ENCODE data around the gene CNPY1. TPM values are rescaled to one million over a fixed set of nuclear protein-coding genes. Genes with fewer than 3 reads are reported as not detected.

CNPY1 gene
- total RNA-seq, 1 donor from 2014 or later, result not detected

GRCh38 chr7:155513543-155514285 lies 32.6 kb downstream of the CNPY1 start:
- Mint-ChIP-seq H3K27ac (no peak overlapping the region), H3K27me3 (peaks cover 96% of the 10 kb centered on the region), H3K9me3 (no peaks in the 10 kb centered on the region), H3K36me3 (no peaks in the 10 kb centered on the region), H3K4me1 (ENCODE audit: unreplicated experiment) (peaks cover 4% of the 10 kb centered on the region), H3K4me3 (no peak overlapping the region)
- DNase-seq (ENCODE audit: extremely low spot score, unreplicated experiment), result no peak
- TF ChIP-seq CTCF (conservative IDR thresholded peaks at IDR 0.05), result no peak

GRCh38 chr7:155512246-155512887 lies 34.0 kb downstream of the CNPY1 start:
- no peak for TF ChIP-seq CTCF (conservative IDR thresholded peaks at IDR 0.05)
- Mint-ChIP-seq H3K9me3 (no peaks in the 10 kb centered on the region), H3K27ac (no peak overlapping the region), H3K4me3 (no peak overlapping the region), H3K36me3 (no peaks in the 10 kb centered on the region), H3K27me3 (peaks cover 96% of the 10 kb centered on the region), H3K4me1 (ENCODE audit: unreplicated experiment) (peaks cover 4% of the 10 kb centered on the region)
- no peak for DNase-seq (ENCODE audit: extremely low spot score, unreplicated experiment)

- no peaks in the 10 kb centered on the region for H3K9me3 Mint-ChIP-seq
- H3K36me3 Mint-ChIP-seq, result no peaks in the 10 kb centered on the region
- no peak for TF ChIP-seq CTCF (conservative IDR thresholded peaks at IDR 0.05)
- H3K27ac Mint-ChIP-seq, result no peak overlapping the region
- peaks cover 4% of the 10 kb centered on the region for H3K4me1 Mint-ChIP-seq (ENCODE audit: unreplicated experiment)
- no peak for DNase-seq (ENCODE audit: extremely low spot score, unreplicated experiment)
- peaks cover 96% of the 10 kb centered on the region for H3K27me3 Mint-ChIP-seq
- H3K4me3 Mint-ChIP-seq, result no peak overlapping the region
These were observed 34.7 kb downstream of the CNPY1 start for GRCh38 chr7:155511702-155511996.

- Mint-ChIP-seq H3K9me3 (no peaks in the 10 kb centered on the region), H3K4me3 (peak overlapping the region; percentile 52), H3K4me1 (ENCODE audit: unreplicated experiment) (peaks cover 4% of the 10 kb centered on the region), H3K36me3 (no peaks in the 10 kb centered on the region), H3K27ac (no peak overlapping the region), H3K27me3 (peaks cover 97% of the 10 kb centered on the region)
- TF ChIP-seq CTCF (conservative IDR thresholded peaks at IDR 0.05), result no peak
- no peak for DNase-seq (ENCODE audit: extremely low spot score, unreplicated experiment)
These were observed 35.2 kb downstream of the CNPY1 start for GRCh38 chr7:155510975-155511701.

GRCh38 chr7:155509725-155510551 lies 36.4 kb downstream of the CNPY1 start:
- H3K27ac Mint-ChIP-seq, result peak overlapping the region; percentile 34

More at GRCh38 chr7:155509725-155510551, 36.4 kb downstream of the CNPY1 start:
- peak; percentile 48 for TF ChIP-seq CTCF (conservative IDR thresholded peaks at IDR 0.05)
- peak overlapping the region; percentile 85 for H3K4me3 Mint-ChIP-seq
- H3K27me3 Mint-ChIP-seq, result peaks cover 97% of the 10 kb centered on the region
- H3K36me3 Mint-ChIP-seq, result no peaks in the 10 kb centered on the region
- DNase-seq (ENCODE audit: extremely low spot score, unreplicated experiment), result no peak
- H3K9me3 Mint-ChIP-seq, result no peaks in the 10 kb centered on the region
- peaks cover 4% of the 10 kb centered on the region for H3K4me1 Mint-ChIP-seq (ENCODE audit: unreplicated experiment)
